GM19324 (cell line): ENCODE data around the gene CNTN4.

ENCODE experiments used
- ATAC-seq: cut with Tn5 transposase; IDR thresholded peaks from one replicate; pipeline ENCODE4 v1.9.1; 2021; ENCODE audit warnings: mild to moderate bottlenecking, moderate library complexity; ENCODE audit not compliant: unreplicated experiment, low FRiP score

CNTN4 gene

GRCh38 chr3:2375376-2375775, 276.7 kb downstream of the CNTN4 start:
- no peak for ATAC-seq

- no peak for ATAC-seq
Measured at GRCh38 chr3:2377281-2377680, 278.6 kb downstream of the CNTN4 start.

- no peak for ATAC-seq
Measured at GRCh38 chr3:2390926-2391532, 292.4 kb downstream of the CNTN4 start.

- ATAC-seq = no peak
Measured at GRCh38 chr3:2391896-2392295, 293.2 kb downstream of the CNTN4 start.

GRCh38 chr3:2392981-2393380, 294.3 kb downstream of the CNTN4 start:
- no peak for ATAC-seq

GRCh38 chr3:2415083-2415482, 316.4 kb downstream of the CNTN4 start:
- ATAC-seq = no peak

- ATAC-seq = no peak
Measured at GRCh38 chr3:2420919-2421318, 322.3 kb downstream of the CNTN4 start.

GRCh38 chr3:2423143-2423542, 324.5 kb downstream of the CNTN4 start:
- ATAC-seq = no peak

- no peak for ATAC-seq
Measured at GRCh38 chr3:2441558-2441957, 342.9 kb downstream of the CNTN4 start.

- ATAC-seq = no peak
Measured at GRCh38 chr3:2446146-2446545, 347.5 kb downstream of the CNTN4 start.

GRCh38 chr3:2452249-2452648, 353.6 kb downstream of the CNTN4 start:
- no peak for ATAC-seq

GRCh38 chr3:2454865-2455264, 356.2 kb downstream of the CNTN4 start:
- no peak for ATAC-seq

GRCh38 chr3:2456788-2457187, 358.1 kb downstream of the CNTN4 start:
- no peak for ATAC-seq

GRCh38 chr3:2458816-2459215, 360.1 kb downstream of the CNTN4 start:
- ATAC-seq = no peak

- ATAC-seq = no peak
Measured at GRCh38 chr3:2465842-2466241, 367.2 kb downstream of the CNTN4 start.

GRCh38 chr3:2468816-2469215, 370.1 kb downstream of the CNTN4 start:
- ATAC-seq = no peak

GRCh38 chr3:2476996-2477395, 378.3 kb downstream of the CNTN4 start:
- no peak for ATAC-seq

GRCh38 chr3:2477620-2478019, 379.0 kb downstream of the CNTN4 start:
- ATAC-seq = no peak

- no peak for ATAC-seq
Measured at GRCh38 chr3:2484162-2485026, 385.7 kb downstream of the CNTN4 start.

- no peak for ATAC-seq
Measured at GRCh38 chr3:2485027-2485375, 386.3 kb downstream of the CNTN4 start.

- ATAC-seq = no peak
Measured at GRCh38 chr3:2495746-2496145, 397.1 kb downstream of the CNTN4 start.

- ATAC-seq = no peak
Measured at GRCh38 chr3:2504912-2505311, 406.2 kb downstream of the CNTN4 start.
